Hair follicle dermal papilla cell (primary cell): ENCODE measurements around the gene TNC. TPM values are rescaled to one million over a fixed set of nuclear protein-coding genes. Genes with fewer than 3 reads are reported as not detected.

Experiments used
- total RNA-seq: library from RNA; depleted of rRNA; stranded (reverse); fragments of >200 nt; gene quantifications from 2 replicates; pipeline ENCODE4 v1.2.3, GENCODE V29; 2012

Gene TNC
- 766 and 1,310 TPM in 2 replicates for total RNA-seq

DNA sequence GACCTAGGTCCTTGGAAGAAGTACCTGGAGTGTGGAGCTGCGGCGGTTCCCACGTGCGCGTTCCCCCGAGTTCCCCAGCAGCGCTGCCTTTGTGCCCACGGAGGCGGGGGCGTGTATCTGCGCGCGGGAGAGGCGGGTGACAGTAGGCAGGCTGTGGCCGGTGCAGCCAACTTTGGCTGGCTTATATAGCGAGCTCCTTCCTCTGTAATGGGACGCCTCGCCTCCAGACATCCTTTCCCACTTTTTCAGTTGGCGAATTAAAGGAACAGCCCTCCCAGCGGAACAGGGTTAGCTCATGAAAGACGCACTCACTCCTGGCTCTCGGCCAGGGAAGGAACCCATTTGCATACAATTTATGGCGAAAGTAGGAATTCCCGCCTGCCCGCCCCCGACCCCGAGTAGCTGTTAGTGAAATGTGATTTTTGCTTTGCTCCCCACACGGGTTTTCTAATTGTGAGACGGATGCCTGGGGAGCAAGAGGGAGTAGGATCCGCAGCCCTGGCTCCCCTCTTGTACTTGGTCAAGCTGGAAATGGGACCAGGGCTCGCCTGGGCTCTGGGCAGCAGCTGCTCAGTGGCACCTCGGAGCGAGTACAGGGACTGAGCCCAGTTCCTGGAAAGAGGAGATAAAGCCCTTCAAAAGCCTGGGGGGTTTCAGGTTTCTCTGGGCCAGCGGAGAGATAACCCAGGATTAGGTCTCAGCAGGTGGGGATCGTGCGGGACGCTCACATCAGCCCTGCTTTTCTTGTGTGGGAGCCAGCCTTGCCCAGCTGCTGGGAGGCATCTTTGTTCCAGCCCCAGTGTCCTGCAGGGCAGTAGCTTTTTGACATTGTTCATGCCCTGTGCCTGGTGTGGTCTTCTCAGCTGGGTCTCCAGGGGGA, at the start of gene TNC:
Gene TNC (minus strand): TSS at position 159 of the 880 bp plus-strand sequence. CDS start 27,139 bp downstream, outside the sequence.

Other genes with a start within 250 kb of the TNC start
- not detected in 2 replicates for gene TNFSF8, start 187.6 kb downstream of the TNC start, total RNA-seq